ENCODE measurements around the gene STAMBPL1. TPM values are rescaled to one million over a fixed set of nuclear protein-coding genes. Genes with fewer than 3 reads are reported as not detected.
"Not testable (repeated sequence)": the region's sequence is repeated elsewhere in the genome, so short reads cannot be mapped to it uniquely, and the experiment has no call there.

Gene STAMBPL1
- total RNA-seq, 1 donor from 2014 or later = 41.9 TPM

- H3K9me3 Mint-ChIP-seq = peaks cover 9% of the 10 kb centered on the region
- no peak overlapping the region for H3K4me3 Mint-ChIP-seq
- H3K36me3 Mint-ChIP-seq (ENCODE audit: low read depth) = peaks cover 2% of the 10 kb centered on the region
- peaks cover 2% of the 10 kb centered on the region for H3K27me3 Mint-ChIP-seq
- intact Hi-C loops (cut with micrococcal nuclease) = no loop called here
- no peak for DNase-seq
- peaks cover 17% of the 10 kb centered on the region for H3K4me1 Mint-ChIP-seq
- no peak overlapping the region for H3K27ac Mint-ChIP-seq
These were observed 6.3 kb upstream of the STAMBPL1 start for GRCh38 chr10:88873757-88874156.

GRCh38 chr10:88874281-88874680 lies 5.8 kb upstream of the STAMBPL1 start:
- peaks cover 2% of the 10 kb centered on the region for H3K27me3 Mint-ChIP-seq
- peaks cover 9% of the 10 kb centered on the region for H3K9me3 Mint-ChIP-seq
- H3K27ac Mint-ChIP-seq = no peak overlapping the region
- no peak overlapping the region for H3K4me3 Mint-ChIP-seq
- H3K36me3 Mint-ChIP-seq (ENCODE audit: low read depth) = peaks cover 2% of the 10 kb centered on the region
- intact Hi-C loops (cut with micrococcal nuclease) = no loop called here
- H3K4me1 Mint-ChIP-seq = peaks cover 22% of the 10 kb centered on the region
- no peak for DNase-seq

DNA sequence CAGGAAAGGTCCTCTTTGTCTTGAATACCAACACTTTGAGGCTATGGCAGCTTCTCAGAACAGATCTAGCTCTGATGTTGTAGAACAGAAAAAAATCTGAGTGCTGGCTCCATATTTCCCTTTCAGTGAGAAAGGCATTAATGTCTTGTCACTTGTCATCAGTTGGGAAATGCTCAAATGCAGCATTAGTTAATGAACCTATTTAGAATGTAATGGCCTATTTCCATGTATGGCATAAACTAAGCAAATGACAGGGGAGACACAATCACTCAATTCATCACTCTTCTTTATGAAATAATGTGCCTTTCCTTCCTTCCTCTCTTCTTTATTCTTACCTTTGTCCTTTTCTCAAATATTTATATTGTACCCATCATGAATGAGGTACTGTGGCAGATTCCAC lies 5.0 kb upstream of the STAMBPL1 start:
- H3K27me3 Mint-ChIP-seq = peaks cover 2% of the 10 kb centered on the region
- H3K36me3 Mint-ChIP-seq (ENCODE audit: low read depth) = peaks cover 2% of the 10 kb centered on the region
- H3K27ac Mint-ChIP-seq = no peak overlapping the region
- H3K4me1 Mint-ChIP-seq = peaks cover 29% of the 10 kb centered on the region
- no peak for DNase-seq
- intact Hi-C loops (cut with micrococcal nuclease) = no loop called here
- H3K9me3 Mint-ChIP-seq = peaks cover 9% of the 10 kb centered on the region
- no peak overlapping the region for H3K4me3 Mint-ChIP-seq

GRCh38 chr10:88877298-88877697 lies 2.7 kb upstream of the STAMBPL1 start:
- intact Hi-C loops (cut with micrococcal nuclease) = no loop called here
- no peak overlapping the region for H3K27ac Mint-ChIP-seq
- peaks cover 10% of the 10 kb centered on the region for H3K36me3 Mint-ChIP-seq (ENCODE audit: low read depth)
- no peaks in the 10 kb centered on the region for H3K27me3 Mint-ChIP-seq
- peaks cover 31% of the 10 kb centered on the region for H3K4me1 Mint-ChIP-seq
- no peak for DNase-seq
- no peaks in the 10 kb centered on the region for H3K9me3 Mint-ChIP-seq
- H3K4me3 Mint-ChIP-seq = no peak overlapping the region

DNA sequence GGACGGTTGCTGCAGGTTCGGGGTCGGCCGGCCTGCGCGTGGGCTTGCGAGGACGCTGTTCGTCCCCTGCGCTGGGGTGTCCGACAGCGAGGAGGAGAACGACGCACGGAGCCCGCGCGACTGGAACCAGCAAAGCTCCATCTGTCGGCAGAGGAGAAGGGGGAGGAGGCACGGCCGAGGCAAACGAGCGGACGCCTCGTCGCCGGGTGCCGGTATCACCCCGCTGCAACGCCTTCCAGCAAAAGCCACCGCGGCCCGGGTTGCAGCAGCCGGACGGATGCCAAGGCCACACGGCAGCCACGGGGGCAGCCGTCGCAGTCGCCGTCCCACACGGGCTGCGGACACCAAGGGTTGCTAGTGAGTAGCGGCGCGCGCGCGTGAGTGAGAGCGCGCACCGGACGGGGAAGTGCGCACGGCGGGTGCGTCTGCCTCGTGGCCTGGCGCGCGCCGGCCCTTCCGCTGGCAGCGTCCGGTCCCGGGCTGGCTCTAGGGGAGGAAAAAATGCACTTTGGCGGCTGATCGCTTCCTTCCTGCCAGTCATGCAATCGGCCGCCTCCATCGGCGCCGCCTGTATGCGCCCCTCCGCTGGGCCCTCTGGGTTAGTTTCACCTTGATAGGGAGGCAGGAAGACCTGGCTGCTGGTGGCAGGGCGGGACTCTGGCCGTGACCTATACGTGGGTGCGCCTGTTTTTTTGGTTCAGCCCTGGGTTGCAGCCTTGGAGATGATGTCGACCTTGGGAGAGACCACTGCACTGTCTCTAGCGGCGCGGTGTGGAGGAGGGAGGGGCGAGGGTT lies 434 bp downstream of the STAMBPL1 start:
- intact Hi-C loops (cut with micrococcal nuclease) = loop anchor here (1.0 to 5.0 kb wide), 9 partner anchors 17 to 1063 kb away; partner anchors contain the start of genes ATAD1 and IFIT5
- peaks cover 27% of the 10 kb centered on the region for H3K36me3 Mint-ChIP-seq (ENCODE audit: low read depth)
- H3K27ac Mint-ChIP-seq = peak overlapping the region; percentile 99
- peaks cover 59% of the 10 kb centered on the region for H3K4me1 Mint-ChIP-seq
- H3K9me3 Mint-ChIP-seq = no peaks in the 10 kb centered on the region
- peak; percentile 92 for DNase-seq
- H3K27me3 Mint-ChIP-seq = no peaks in the 10 kb centered on the region
- peak overlapping the region; percentile 96 for H3K4me3 Mint-ChIP-seq

- Mint-ChIP-seq H3K9me3 (no peaks in the 10 kb centered on the region), H3K36me3 (ENCODE audit: low read depth) (peaks cover 30% of the 10 kb centered on the region), H3K4me3 (peak overlapping the region; percentile 96), H3K27me3 (no peaks in the 10 kb centered on the region), H3K27ac (peak overlapping the region; percentile 99), H3K4me1 (peaks cover 64% of the 10 kb centered on the region)
- DNase-seq = peak; percentile 70
- intact Hi-C loops (cut with micrococcal nuclease) = loop anchor here (5.0 kb wide), 4 partner anchors 51 to 1064 kb away; partner anchors contain the start of genes ATAD1 and IFIT5
These were observed 1.3 kb downstream of the STAMBPL1 start for GRCh38 chr10:88881320-88881719.

DNA sequence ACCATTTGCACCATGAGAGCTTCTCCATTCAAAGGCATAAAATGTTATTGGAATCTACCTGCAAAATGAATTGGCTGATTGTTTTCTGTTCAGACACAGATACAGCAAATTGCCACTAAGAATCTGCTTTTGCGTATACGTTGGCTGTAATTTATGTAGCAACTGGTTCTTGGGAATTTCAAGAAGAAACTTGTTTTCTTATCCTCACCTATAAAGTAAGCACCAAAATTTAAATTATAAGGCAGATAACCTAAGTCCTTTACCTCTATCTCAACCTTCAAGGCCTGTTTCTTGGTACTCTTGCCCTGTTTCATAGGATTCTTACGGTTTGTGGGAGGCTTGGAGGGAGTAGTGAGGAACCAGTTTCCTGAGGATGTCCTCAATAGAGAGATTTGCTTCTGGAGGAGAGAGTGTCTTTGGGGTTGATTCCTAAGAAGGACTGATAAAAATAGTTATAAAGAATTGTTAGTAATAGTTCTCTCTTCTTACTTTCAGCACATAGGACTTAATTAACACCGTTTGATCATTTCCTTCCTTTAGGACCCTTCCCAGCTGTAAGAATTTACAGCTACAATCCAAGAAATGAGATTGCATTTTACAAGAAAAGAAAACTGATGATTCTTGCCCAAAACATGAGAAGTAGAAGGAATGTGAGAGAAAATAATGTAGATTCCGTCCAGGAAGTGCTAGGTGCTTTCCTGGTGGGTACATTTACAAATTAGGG lies 2.0 kb downstream of the STAMBPL1 start:
- H3K27me3 Mint-ChIP-seq = no peaks in the 10 kb centered on the region
- H3K4me1 Mint-ChIP-seq = peaks cover 66% of the 10 kb centered on the region
- intact Hi-C loops (cut with micrococcal nuclease) = loop anchor here (5.0 kb wide), 4 partner anchors 50 to 1065 kb away; partner anchors contain the start of genes ATAD1 and IFIT5
- peaks cover 28% of the 10 kb centered on the region for H3K36me3 Mint-ChIP-seq (ENCODE audit: low read depth)
- H3K9me3 Mint-ChIP-seq = no peaks in the 10 kb centered on the region
- peak overlapping the region; percentile 96 for H3K4me3 Mint-ChIP-seq
- H3K27ac Mint-ChIP-seq = peak overlapping the region; percentile 99
- DNase-seq = no peak

DNA sequence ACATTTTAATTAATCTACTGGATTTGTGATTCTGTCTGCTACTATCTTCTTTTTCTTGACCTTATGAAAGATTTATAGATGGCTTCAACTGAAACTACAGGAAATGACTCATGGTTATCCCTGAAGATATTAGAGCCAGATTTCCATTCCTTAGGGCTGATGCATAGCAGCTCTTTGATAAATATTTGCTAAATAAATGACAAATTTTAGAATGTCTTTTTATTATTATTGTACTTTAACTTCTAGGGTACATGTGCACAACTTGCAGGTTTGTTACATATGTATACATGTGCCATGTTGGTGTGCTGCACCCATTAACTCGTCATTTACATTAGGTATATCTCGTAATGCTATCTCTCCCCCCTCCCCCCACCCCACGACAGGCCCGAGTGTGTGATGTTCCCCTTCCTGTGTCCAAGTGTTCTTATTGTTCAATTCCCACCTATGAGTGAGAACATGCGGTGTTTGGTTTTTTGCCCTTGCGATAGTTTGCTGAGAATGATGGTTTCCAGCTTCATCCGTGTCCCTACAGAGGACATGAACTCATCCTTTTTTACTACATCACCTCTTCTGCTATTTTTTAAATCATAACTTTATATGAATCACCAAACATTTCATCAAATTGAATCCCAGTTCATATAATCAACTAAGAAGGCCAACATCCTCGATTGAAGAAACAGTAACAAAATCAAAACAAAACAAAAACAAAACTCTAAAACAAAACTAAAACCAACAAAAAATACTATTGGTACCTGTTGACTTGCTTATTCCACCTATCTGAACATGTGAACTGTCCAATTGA lies 2.8 kb downstream of the STAMBPL1 start:
- Mint-ChIP-seq H3K4me1 (peaks cover 66% of the 10 kb centered on the region), H3K4me3 (peak overlapping the region; percentile 96), H3K27ac (peak overlapping the region; percentile 99), H3K36me3 (ENCODE audit: low read depth) (peaks cover 28% of the 10 kb centered on the region)
- intact Hi-C loops (cut with micrococcal nuclease) = loop anchor here (5.0 kb wide), 4 partner anchors 49 to 1066 kb away; partner anchors contain the start of genes ATAD1 and IFIT5
- H3K9me3 Mint-ChIP-seq, DNase-seq, H3K27me3 Mint-ChIP-seq: not testable (repeated sequence)

DNA sequence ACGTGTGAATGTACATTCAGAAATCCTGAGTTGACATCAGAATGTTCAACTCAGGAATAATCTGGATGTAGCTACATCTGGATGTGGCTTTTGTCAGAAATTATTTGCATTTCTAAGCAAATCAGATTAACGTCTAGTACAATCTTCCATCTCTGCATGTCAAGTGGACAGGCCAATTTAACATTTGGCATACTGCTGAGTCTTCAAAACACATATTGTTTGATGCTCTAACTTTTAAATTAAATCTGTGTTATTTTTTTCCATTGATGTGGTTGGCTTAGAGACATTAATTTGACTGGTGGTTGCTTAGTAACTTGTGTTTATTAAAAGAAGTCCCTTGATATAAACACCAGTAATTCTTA lies 3.4 kb downstream of the STAMBPL1 start:
- Mint-ChIP-seq H3K27ac (peak overlapping the region; percentile 80), H3K9me3 (no peaks in the 10 kb centered on the region), H3K36me3 (ENCODE audit: low read depth) (peaks cover 30% of the 10 kb centered on the region), H3K27me3 (no peaks in the 10 kb centered on the region), H3K4me3 (peak overlapping the region; percentile 96), H3K4me1 (peaks cover 66% of the 10 kb centered on the region)
- intact Hi-C loops (cut with micrococcal nuclease) = loop anchor here (5.0 kb wide), 4 partner anchors 49 to 1066 kb away; partner anchors contain the start of genes ATAD1 and IFIT5
- no peak for DNase-seq

- H3K36me3 Mint-ChIP-seq (ENCODE audit: low read depth) = peaks cover 33% of the 10 kb centered on the region
- H3K4me3 Mint-ChIP-seq = no peak overlapping the region
- intact Hi-C loops (cut with micrococcal nuclease) = loop anchor here (1.0 kb wide), 1 partner anchor 11 kb away; no protein-coding TSS in a partner anchor
- no peaks in the 10 kb centered on the region for H3K9me3 Mint-ChIP-seq
- no peak overlapping the region for H3K27ac Mint-ChIP-seq
- DNase-seq = no peak
- H3K27me3 Mint-ChIP-seq = no peaks in the 10 kb centered on the region
- peaks cover 65% of the 10 kb centered on the region for H3K4me1 Mint-ChIP-seq
These were observed 6.5 kb downstream of the STAMBPL1 start for GRCh38 chr10:88886557-88886956.

- H3K4me1 Mint-ChIP-seq = peaks cover 55% of the 10 kb centered on the region
- H3K9me3 Mint-ChIP-seq = no peaks in the 10 kb centered on the region
- H3K27ac Mint-ChIP-seq = no peak overlapping the region
- H3K36me3 Mint-ChIP-seq (ENCODE audit: low read depth) = peaks cover 23% of the 10 kb centered on the region
- no peak for DNase-seq
- intact Hi-C loops (cut with micrococcal nuclease) = no loop called here
- H3K4me3 Mint-ChIP-seq = no peak overlapping the region
- H3K27me3 Mint-ChIP-seq = no peaks in the 10 kb centered on the region
These were observed 8.9 kb downstream of the STAMBPL1 start for GRCh38 chr10:88888810-88889445.

- DNase-seq = no peak
- peaks cover 26% of the 10 kb centered on the region for H3K36me3 Mint-ChIP-seq (ENCODE audit: low read depth)
- H3K4me3 Mint-ChIP-seq = peak overlapping the region; percentile 1
- H3K9me3 Mint-ChIP-seq = no peaks in the 10 kb centered on the region
- H3K27ac Mint-ChIP-seq = no peak overlapping the region
- intact Hi-C loops (cut with micrococcal nuclease) = no loop called here
- H3K27me3 Mint-ChIP-seq = no peaks in the 10 kb centered on the region
- peaks cover 51% of the 10 kb centered on the region for H3K4me1 Mint-ChIP-seq
These were observed 9.7 kb downstream of the STAMBPL1 start for GRCh38 chr10:88889559-88890337.

Measured in activated CD4-positive, alpha-beta T cell treated with anti-CD3 and anti-CD28 coated beads, Interleukin-2, amount 10 ng/mL, durations not matched to agents 24 days and 14 days (primary cell).